Gastrocnemius medialis (tissue), 4 donors: ENCODE data around the gene TMPRSS5.

Source experiments
- CTCF ChIP-seq, 5 experiments: fragments of 450-650 bp in 3 of 5; fragments of 200-600 bp in 2 of 5; sonication (generic) in 2 of 5; IDR thresholded peaks in 4 of 5; conservative IDR thresholded peaks in 1 of 5; 1 replicate in 4 of 5; 2 replicates in 1 of 5; pipeline ENCODE4 v1.5.1; 2016 to 2019; ENCODE audit warnings: antibody characterized with exemption in 5 of 5, mild to moderate bottlenecking in 3 of 5, moderate library complexity in 3 of 5
- POLR2A ChIP-seq, 2 donors: fragments of 450-650 bp; IDR thresholded peaks; one replicate each; pipeline ENCODE4 v1.6.1; 2017; ENCODE audit warnings: antibody characterized with exemption in 2 of 2, mild to moderate bottlenecking in 2 of 2, moderate library complexity in 2 of 2

GRCh38 chr11:113643701-113644100, 62.4 kb downstream of the TMPRSS5 start:
- TF ChIP-seq CTCF (IDR thresholded peaks at IDR 0.05 in 4 of 5, conservative IDR thresholded peaks at IDR 0.05 in 1 of 5) = no peak
- TF ChIP-seq POLR2A (IDR thresholded peaks at IDR 0.05) = no peak
